GM12873 (cell line): ENCODE data around the gene FAM167B.

ENCODE experiments used
- TF ChIP-seq, protein P1 (sequence below): IDR thresholded peaks from 2 replicates; pipeline ENCODE4 v1.5.1; 2012; ENCODE audit warnings: low read depth, mild to moderate bottlenecking, moderate library complexity, low read length, control low read depth; ENCODE audit not compliant: insufficient read depth; ENCODE audit errors: missing control alignments

Gene FAM167B

DNA sequence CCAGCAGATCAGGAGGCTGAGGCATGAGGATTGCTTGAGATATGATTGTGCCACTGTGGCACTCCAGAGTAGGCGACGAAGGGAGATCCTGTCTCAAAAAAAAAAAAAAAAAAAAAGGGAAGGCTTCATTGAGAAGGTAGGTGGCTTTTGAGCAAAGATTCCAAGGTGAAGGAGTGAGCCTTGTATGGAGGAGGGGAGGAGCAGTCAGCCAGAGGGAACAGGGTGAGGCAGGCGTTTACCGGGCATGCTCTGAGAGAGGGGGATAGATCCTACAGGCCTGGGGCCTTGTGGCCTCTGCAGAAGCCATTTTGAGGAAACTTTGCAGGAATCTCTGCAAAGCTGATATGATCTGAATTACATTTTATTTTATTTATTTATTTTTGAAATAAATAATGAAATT, 39.7 kb downstream of the FAM167B start:
- TF ChIP-seq, protein P1, sequence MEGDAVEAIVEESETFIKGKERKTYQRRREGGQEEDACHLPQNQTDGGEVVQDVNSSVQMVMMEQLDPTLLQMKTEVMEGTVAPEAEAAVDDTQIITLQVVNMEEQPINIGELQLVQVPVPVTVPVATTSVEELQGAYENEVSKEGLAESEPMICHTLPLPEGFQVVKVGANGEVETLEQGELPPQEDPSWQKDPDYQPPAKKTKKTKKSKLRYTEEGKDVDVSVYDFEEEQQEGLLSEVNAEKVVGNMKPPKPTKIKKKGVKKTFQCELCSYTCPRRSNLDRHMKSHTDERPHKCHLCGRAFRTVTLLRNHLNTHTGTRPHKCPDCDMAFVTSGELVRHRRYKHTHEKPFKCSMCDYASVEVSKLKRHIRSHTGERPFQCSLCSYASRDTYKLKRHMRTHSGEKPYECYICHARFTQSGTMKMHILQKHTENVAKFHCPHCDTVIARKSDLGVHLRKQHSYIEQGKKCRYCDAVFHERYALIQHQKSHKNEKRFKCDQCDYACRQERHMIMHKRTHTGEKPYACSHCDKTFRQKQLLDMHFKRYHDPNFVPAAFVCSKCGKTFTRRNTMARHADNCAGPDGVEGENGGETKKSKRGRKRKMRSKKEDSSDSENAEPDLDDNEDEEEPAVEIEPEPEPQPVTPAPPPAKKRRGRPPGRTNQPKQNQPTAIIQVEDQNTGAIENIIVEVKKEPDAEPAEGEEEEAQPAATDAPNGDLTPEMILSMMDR = no peak

DNA sequence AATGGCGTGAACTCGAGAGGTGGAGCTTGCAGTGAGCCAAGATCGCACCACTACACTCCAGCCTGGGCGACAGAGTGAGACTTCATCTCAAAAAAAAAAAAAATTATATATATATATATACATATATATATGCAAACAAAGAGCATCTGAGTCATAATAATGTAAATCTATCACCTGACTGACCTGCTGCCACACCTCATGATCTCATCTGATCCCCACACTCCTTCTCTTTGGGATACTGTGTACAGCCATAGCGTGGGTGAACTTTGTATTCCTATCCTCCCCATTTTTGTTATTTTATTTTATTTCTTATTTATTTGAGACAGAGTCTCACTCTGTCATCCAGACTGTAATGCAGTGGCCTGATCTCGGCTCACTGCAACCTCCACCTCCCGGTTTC, 42.2 kb downstream of the FAM167B start:
- TF ChIP-seq, protein P1 = no peak

DNA sequence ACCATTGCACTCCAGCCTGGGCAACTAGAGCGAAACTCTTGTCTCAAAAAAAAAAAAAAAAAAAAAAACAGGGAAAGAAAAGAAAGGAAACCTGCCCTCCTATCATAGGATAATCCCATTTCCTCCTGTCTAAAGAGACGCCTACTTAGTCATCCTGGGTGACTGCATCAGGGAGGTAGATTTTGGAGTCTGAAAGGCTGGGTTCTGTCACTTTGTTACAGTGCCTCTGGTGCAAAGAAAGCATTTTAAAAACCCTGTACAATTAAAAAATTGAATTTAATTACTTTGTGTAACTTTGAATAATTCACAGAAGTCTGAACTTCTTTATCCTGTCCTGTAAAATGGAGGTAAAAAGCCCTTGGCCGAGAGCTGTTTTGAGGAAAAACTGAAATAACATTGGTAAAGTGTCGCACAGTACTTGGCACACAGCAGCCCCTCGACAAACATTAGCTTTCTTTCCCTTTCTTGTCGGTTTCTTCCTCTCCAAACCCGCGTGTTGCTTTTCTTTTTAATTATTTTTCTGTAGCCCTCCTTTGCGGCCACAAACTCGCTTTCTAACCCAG, 44.2 kb downstream of the FAM167B start:
- TF ChIP-seq, protein P1 = no peak

DNA sequence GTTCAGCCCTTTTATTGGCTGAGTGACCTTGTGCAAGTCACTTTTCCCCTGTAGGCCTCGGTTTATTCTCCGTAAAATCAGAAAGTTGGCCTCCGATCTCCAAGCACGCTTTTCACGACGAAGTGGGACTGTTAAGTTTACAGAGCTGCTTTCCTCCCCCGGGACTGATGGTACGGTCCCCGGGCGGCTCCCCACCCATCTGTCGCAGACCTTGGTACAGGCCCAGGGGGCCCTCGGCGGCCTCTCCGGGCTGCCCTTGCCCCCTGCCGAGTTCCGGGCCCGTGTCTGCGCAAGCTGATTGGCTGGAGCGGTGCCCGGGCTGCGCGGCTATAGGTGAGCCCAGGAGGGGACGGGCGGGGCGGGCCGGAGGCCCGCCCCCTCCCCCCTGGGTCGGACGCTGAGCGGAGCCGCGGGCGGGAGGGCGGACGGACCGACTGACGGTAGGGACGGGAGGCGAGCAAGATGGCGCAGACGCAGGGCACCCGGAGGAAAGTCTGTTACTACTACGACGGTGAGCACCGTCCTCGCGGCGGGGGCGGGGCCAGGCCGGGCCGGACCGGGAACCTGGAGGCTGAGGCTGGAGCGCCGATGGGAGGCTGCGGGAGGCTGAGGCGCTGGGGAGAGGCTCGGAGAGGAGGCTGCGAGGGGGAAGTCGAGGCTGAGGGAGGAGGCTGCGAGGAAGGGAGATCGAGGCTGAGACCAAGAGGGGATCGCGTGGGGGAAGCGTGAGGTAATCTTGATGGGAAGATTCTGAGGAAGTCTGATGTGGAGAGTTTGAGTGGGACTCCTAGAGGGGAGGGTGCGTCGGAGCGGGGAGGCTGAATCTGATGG, 44.9 kb downstream of the FAM167B start, which contains the start of gene HDAC1:
HDAC1 (plus strand) TSS at position 376 of the 831 bp plus-strand sequence; CDS start at position 463, 87 bp downstream.
- TF ChIP-seq, protein P1 = no peak
